Fibroblast of lung (primary cell): ENCODE results near the gene CMC1. TPM values are rescaled to one million over a fixed set of nuclear protein-coding genes. Genes with fewer than 3 reads are reported as not detected.

Experiments
- DNase-seq, 2 donors: peaks; one replicate each; pipeline versions ENCODE4 v3.0.0 to v3.0.0-alpha.2; 2010; ENCODE audit warnings: low read depth in 2 of 2
- H2AFZ ChIP-seq: 2 replicates; pipeline ENCODE4 v1.5.1; 2012; ENCODE audit warnings: low read length, control low read depth, inconsistent platforms
- H3K27ac ChIP-seq: 2 replicates; pipeline ENCODE4 v1.5.1; 2011; ENCODE audit warnings: low read length, control low read depth; ENCODE audit not compliant: insufficient read depth
- H3K27me3 ChIP-seq: 2 replicates; pipeline ENCODE4 v1.5.1; 2011; ENCODE audit warnings: mild to moderate bottlenecking, low read length; ENCODE audit not compliant: control insufficient read depth, insufficient read depth
- H3K36me3 ChIP-seq: 2 replicates; pipeline ENCODE4 v1.5.1; 2011; ENCODE audit warnings: low read length; ENCODE audit not compliant: control insufficient read depth, insufficient read depth
- H3K4me1 ChIP-seq: 2 replicates; pipeline ENCODE4 v1.5.1; 2011; ENCODE audit warnings: low read length; ENCODE audit not compliant: control insufficient read depth, insufficient read depth; ENCODE audit errors: extremely low read depth
- H3K4me2 ChIP-seq: 2 replicates; pipeline ENCODE4 v1.5.1; 2011; ENCODE audit warnings: low read length, control low read depth; ENCODE audit not compliant: insufficient read depth; ENCODE audit errors: extremely low read depth
- H3K4me3 ChIP-seq, 4 experiments: fragments of 200-600 bp in 1 of 4; sonication (generic) in 1 of 4; replicated peaks in 1 of 4; 2 replicates each; pipeline ENCODE4 v1.5.1; 2011 to 2016; ENCODE audit warnings: low read length in 4 of 4, low read depth in 3 of 4, mild to moderate bottlenecking in 3 of 4, control low read depth in 2 of 4, inconsistent platforms in 1 of 4, mixed read lengths in 1 of 4; ENCODE audit not compliant: insufficient read depth in 1 of 4; ENCODE audit errors: control extremely low read depth in 1 of 4
- H3K79me2 ChIP-seq: 2 replicates; pipeline ENCODE4 v1.5.1; 2012; ENCODE audit warnings: mild to moderate bottlenecking, low read length, inconsistent platforms; ENCODE audit not compliant: control insufficient read depth, insufficient read depth
- H3K9ac ChIP-seq: 2 replicates; pipeline ENCODE4 v1.5.1; 2011; ENCODE audit warnings: mild to moderate bottlenecking, low read length, control low read depth; ENCODE audit not compliant: insufficient read depth
- H3K9me3 ChIP-seq: 2 replicates; pipeline ENCODE4 v1.5.1; 2012; ENCODE audit warnings: low read depth, low read length; ENCODE audit not compliant: control insufficient read depth, insufficient read depth
- H4K20me1 ChIP-seq: 2 replicates; pipeline ENCODE4 v1.5.1; 2011; ENCODE audit warnings: low read length; ENCODE audit not compliant: control insufficient read depth, insufficient read depth; ENCODE audit errors: extremely low read depth
- CTCF ChIP-seq, 2 donors: IDR thresholded peaks in 1 of 2; conservative IDR thresholded peaks in 1 of 2; 1 replicate in 1 of 2; 2 replicates in 1 of 2; pipeline ENCODE4 v1.5.1; 2011 to 2012; ENCODE audit warnings: low read length in 2 of 2, control low read depth in 1 of 2, inconsistent platforms in 1 of 2, low read depth in 1 of 2, mild to moderate bottlenecking in 1 of 2
- EZH2 ChIP-seq: IDR thresholded peaks from 2 replicates; pipeline ENCODE4 v1.5.1; 2012; ENCODE audit warnings: low read length, control low read depth, mild to moderate bottlenecking; ENCODE audit errors: missing control alignments
- polyA plus RNA-seq, 2 donors: library from polyadenylated mRNA; depleted of rRNA in 1 of 2; stranded (reverse) in 1 of 2; unstranded in 1 of 2; fragments of >200 nt; gene quantifications; 2 replicates each; pipeline ENCODE4 v1.2.1, GENCODE V29; 2011 to 2012; ENCODE audit warnings: missing spikeins in 1 of 2
- total RNA-seq: library from RNA; depleted of rRNA; stranded (reverse); fragments of >200 nt; gene quantifications from 2 replicates; pipeline ENCODE4 v1.2.1, GENCODE V29; 2014

The CMC1 gene
- total and polyA plus RNA-seq, 2 donors (not counting 1 experiment from before 2014, with no cell fraction given) = 5.6 to 26.7 TPM

GRCh38 chr3:28320981-28321380 lies 79.6 kb downstream of the CMC1 start:
- no peak overlapping the region for H3K4me3 ChIP-seq
- H3K27me3 ChIP-seq = no peaks in the 10 kb centered on the region
- H3K36me3 ChIP-seq = no peaks in the 10 kb centered on the region
- H3K9ac ChIP-seq = no peak overlapping the region
- no peak overlapping the region for H3K27ac ChIP-seq
- no peak for DNase-seq
- H3K4me2 ChIP-seq = no peak overlapping the region
- H3K79me2 ChIP-seq = no peaks in the 10 kb centered on the region
- no peaks in the 10 kb centered on the region for H3K4me1 ChIP-seq
- H4K20me1 ChIP-seq = no peaks in the 10 kb centered on the region
- H3K9me3 ChIP-seq = no peaks in the 10 kb centered on the region
- H2AFZ ChIP-seq = no peak overlapping the region
- no peak for TF ChIP-seq CTCF (conservative IDR thresholded peaks at IDR 0.05 in 1 of 2, IDR thresholded peaks at IDR 0.05 in 1 of 2; ENCODE audit: low read depth in 1 of 2, low read length in 2 of 2)
- no peak for TF ChIP-seq EZH2

GRCh38 chr3:28322464-28322863 lies 81.0 kb downstream of the CMC1 start:
- DNase-seq = peak; percentile 54 to 84
- H3K4me3 ChIP-seq = no peak overlapping the region
- no peaks in the 10 kb centered on the region for H4K20me1 ChIP-seq

GRCh38 chr3:28326458-28326926 lies 85.1 kb downstream of the CMC1 start:
- Histone ChIP-seq H3K4me3 (no peak overlapping the region), H4K20me1 (no peaks in the 10 kb centered on the region), H3K9me3 (no peaks in the 10 kb centered on the region), H3K27me3 (no peaks in the 10 kb centered on the region), H3K79me2 (no peaks in the 10 kb centered on the region), H3K4me1 (no peaks in the 10 kb centered on the region), H3K36me3 (peaks cover 5% of the 10 kb centered on the region), H3K4me2 (no peak overlapping the region), H3K27ac (no peak overlapping the region), H2AFZ (no peak overlapping the region), H3K9ac (no peak overlapping the region)
- no peak for TF ChIP-seq EZH2
- no peak for TF ChIP-seq CTCF (conservative IDR thresholded peaks at IDR 0.05 in 1 of 2, IDR thresholded peaks at IDR 0.05 in 1 of 2; ENCODE audit: low read depth in 1 of 2, low read length in 2 of 2)
- peak in 1 of 2 donors; percentile 62 for DNase-seq

More at GRCh38 chr3:28322464-28322863, 81.0 kb downstream of the CMC1 start:
- Histone ChIP-seq H3K4me2 (no peak overlapping the region), H3K9ac (no peak overlapping the region), H3K36me3 (peaks cover 4% of the 10 kb centered on the region), H3K4me1 (no peaks in the 10 kb centered on the region), H3K9me3 (no peaks in the 10 kb centered on the region), H3K27ac (no peak overlapping the region), H3K27me3 (no peaks in the 10 kb centered on the region), H3K79me2 (no peaks in the 10 kb centered on the region), H2AFZ (no peak overlapping the region)
- TF ChIP-seq EZH2 = no peak
- no peak for TF ChIP-seq CTCF (conservative IDR thresholded peaks at IDR 0.05 in 1 of 2, IDR thresholded peaks at IDR 0.05 in 1 of 2; ENCODE audit: low read depth in 1 of 2, low read length in 2 of 2)
